CD4-positive, alpha-beta T cell treated with Interleukin-6 at 100 ng/mL for 8 hours (primary cell): ENCODE measurements around the gene ARHGAP4.

ENCODE experiments used
- DNase-seq: peaks from one replicate; pipeline ENCODE4 v3.0.0-alpha.2; 2020; ENCODE audit warnings: mixed read lengths, low spot score

The ARHGAP4 gene

DNA sequence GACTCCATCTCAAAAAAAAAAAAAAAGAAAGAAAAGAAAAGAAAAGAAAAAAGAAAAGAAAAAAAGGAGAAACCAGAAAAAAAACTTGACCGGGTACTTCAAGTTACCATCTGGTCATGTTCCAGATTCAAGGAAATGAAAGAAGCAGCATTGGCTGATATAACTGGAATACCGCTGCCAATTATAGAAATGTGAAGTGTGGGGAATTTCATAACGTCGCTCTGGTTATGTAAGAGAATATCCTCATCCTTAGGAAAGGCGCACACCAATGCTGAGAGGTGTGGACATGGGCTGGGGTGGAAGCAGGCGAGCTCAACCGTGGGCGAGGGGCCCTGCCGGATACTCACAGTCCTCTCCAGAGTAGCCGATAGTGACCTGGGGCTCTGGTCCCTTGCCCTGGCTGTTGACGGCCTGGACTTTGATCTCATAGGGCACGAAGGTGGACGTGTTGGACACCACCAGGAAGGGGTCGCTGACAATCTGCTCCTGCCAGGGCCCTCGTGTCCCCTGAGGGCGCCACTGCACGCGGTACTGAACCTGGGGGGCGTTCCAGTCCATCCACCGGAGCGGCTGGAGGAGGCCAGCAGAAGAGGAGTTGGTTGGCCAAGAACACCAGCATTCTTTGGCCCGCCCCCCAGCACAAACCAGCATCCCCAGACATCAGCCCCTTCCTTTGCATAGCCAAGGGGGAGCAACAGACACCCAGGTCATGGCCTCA, 59.6 kb downstream of the ARHGAP4 start:
- no peak for DNase-seq

DNA sequence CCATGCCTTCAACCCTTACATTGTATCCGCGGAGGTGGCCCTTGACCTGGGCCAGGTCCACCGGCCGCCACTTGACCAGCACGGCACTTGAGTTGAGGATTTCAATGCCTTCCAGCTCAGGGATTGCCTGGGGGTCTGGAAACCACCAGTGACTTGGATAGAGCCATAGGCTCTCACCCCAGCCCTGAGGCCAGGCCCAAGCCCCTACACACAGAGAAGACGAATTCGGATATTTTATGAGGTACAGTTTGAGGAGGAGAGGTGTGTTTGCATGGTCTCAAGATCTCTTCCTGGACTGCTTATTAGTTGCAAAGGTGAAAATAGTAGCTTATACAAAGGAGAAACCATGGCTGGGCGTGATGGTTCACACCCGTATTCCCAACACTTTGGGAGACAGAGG, 60.4 kb downstream of the ARHGAP4 start:
- DNase-seq, result no peak

DNA sequence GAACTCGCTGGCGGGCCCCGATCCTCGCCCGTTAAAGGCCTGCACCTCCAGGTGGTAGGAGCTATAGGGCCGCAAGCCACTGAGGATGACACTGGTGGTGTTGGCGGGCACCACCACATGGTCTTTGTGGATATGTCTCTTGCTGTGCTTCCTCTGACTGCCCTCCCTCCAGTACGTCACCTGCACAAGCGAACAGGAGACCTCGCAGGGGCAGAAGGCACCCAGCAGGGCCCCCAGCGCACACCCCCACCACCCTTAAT, 60.8 kb downstream of the ARHGAP4 start:
- DNase-seq, result no peak

DNA sequence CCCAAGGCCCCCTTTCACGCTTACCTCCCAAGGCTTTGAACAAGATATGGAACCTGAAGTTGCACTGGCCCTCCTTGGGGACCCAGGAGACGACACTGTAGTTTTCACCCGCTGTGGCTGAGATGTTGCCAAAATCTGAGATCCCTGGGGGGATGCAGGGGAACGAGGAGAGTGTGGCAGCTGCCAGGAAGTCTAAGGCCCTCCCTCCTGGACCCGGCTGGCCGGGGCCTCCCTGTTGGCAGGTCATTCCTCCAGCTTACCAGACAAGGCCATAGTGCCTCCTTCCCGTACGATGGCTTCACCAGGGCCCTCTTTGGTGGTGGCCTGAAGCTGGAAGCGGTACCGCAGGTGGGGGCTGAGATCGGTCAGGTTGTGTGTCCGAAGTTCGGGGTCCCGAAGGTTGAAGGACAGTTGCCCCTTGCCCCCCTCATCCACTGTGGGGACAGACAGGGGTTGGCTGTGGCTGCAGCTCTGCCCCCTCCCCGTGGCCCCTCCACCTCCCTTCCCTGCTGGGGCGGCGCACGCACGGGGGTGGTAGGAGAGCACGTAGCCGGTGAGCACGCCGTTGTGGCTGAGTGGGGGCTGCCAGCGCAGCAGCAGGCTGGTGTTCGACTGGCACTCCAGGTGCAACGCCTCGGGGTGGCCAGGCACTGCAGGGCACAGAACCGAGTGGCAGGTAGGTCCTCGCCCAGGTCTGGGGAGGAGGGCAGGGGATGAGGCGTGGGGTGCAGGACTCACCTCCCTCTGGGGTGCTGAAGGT, 61.3 kb downstream of the ARHGAP4 start:
- DNase-seq, result no peak

DNA sequence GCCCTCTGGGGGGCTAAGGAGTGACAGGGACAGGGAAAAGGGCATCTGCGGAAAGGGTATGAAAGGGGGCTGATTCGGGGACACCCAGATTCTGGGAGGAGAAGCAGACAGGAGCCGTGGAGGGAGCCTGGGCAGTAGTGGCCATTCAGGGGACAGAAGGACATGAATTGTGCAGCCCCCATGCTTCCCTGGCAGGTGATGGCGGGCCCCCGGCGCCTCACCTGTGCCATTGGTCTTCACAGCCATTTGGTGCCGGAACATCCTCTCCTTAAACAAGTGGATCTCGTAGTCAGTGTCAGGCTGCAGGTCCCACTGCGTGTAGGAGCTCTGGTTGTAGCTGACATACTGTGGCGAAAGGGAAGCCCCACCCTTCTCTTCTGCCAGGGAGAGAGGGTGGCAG, 62.0 kb downstream of the ARHGAP4 start:
- no peak for DNase-seq

DNA sequence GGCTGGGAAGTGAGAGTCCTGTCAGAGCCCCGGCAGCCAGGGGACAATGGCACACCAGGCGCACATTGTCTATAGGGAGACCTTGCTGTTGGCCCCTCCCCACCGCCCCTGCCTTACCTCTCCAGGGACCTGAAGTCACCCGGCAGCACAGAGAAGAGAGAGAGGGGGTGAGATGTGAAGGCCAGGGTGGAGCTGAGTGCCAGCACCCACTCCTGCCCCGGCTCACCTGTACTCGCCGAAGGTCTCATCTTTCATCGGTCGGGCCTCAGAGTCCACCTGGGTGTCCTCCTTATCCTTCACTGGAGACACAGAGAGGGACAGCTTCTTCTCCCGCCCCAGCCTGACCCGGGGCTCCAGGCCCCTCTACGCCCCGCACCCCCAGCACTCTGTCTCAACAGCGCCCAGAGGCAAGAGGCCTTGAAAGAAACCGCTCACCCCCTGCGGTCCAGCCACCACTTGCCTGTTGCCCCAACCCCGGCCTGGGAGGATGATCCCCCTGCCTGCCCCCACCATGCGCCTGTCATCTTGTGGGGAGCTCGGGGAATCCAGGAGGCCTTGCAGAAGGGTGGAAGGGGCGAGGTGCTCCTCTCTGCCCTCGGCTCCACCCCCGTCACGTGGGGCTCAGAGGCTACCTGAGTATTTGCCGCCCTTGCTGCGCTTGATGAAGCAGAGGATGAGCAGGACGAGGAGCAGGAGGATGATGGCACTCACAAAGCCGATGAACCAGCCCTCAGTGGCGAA, 62.6 kb downstream of the ARHGAP4 start:
- no peak for DNase-seq

DNA sequence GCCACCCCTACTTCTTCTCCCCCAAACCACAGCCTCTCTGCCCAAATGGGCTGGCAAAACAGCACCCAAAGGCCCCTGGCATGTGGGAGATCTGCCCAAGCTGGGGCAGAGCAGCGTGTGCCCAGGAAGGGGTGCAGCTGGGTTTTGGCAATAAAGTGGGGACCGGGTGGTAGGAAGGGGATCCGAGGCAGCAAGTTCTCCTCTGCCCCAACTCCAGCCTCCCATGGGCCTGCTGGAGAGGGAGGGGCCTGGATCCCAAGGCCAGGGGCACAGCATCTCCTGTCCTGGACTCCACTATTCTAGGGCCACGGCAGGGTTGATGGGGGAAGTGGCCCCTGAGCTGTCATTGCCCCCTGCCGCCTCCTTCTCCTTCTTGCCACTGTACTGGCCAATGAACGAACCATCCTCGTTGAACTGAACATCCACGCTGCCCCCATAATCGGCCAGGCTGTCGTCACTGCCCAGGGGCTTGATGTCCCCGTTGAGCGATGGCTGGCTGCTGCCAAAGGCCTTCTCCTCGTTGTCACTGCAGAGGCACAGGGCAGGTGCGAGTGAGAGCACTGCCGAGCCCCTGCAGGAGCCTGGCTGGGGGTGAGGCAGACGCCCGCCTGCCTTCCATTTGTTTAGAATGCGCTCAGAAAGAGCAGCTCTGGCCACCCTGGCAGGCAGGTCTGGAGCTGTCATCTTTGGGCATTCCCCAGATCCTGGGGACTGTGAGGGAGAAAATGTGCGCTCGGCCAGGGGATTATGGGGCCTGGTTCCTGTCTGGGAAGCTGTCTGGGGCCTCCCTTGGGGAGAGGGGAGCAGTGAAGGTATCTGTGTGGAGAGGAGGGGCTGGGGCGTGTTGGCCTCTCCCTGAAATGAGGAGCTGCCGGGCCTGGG, 63.5 kb downstream of the ARHGAP4 start:
- no peak for DNase-seq

DNA sequence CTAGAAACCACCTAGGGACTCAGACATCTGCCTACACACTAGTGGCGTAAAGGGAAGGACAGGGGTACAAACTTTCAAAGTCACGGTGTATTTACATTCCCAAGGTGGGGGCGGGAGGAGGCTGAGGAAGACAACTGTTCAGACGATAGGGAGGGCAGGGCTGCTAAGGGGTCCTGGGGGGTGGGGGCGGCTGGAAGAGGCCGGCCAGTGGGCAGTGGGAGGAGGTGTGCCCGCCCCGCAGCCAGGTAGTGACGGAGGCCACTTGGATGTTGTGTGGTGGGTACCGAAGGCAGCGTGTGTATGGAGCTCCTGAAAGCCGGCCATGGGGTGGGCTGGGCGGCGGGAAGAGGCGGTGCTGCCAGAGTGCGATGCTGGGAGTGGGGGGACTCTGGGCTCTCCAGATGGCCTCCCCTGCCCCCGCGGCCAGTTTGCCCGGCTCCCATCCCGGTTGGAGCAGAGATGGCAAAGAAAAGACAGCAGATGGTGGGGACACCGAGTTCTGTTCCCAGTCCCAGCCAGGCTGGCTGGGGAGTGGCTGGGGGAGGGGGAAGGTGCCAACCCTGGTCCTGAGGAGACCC, 64.2 kb downstream of the ARHGAP4 start:
- DNase-seq, result no peak

DNA sequence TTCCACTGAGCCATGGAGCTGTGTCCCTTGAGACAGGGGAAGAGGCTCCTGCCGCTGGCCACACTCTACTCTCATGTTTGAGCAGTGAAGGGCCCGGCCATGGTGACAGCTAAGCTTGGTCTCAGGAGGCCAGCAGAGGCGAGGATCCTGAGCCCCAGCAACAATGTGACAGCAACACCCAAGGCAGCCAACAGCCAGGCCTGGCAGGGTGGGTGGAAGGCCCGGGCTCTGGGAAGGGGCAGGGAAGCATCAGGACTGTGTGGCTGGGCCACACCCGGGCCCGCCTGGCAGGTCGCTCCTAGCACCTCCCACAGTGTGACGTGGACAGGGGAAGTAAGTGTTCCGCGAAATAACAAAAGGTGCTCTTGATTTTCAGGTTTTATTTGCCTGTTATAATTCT, 64.9 kb downstream of the ARHGAP4 start:
- DNase-seq, result no peak
